Esophagus (tissue), 2 donors: Measurements from ENCODE around the gene UNKL. TPM values are rescaled to one million over a fixed set of nuclear protein-coding genes. Genes with fewer than 3 reads are reported as not detected.

Source experiments
- H3K27ac ChIP-seq, 2 donors: one replicate each; pipeline ENCODE4 v1.5.1; 2013; ENCODE audit warnings: low read depth in 2 of 2, mild to moderate bottlenecking in 2 of 2, inconsistent platforms in 1 of 2, low read length in 1 of 2, moderate library complexity in 1 of 2
- H3K27me3 ChIP-seq, 2 donors: one replicate each; pipeline ENCODE4 v1.6.1; 2013; ENCODE audit warnings: low read length in 2 of 2, control low read depth in 1 of 2, mild to moderate bottlenecking in 1 of 2; ENCODE audit not compliant: insufficient read depth in 2 of 2, control insufficient read depth in 1 of 2
- H3K36me3 ChIP-seq, 2 donors: one replicate each; pipeline ENCODE4 v1.6.1; 2013; ENCODE audit warnings: low read length in 1 of 2; ENCODE audit not compliant: control insufficient read depth in 2 of 2, insufficient read depth in 2 of 2
- H3K4me1 ChIP-seq, 2 donors: one replicate each; pipeline ENCODE4 v1.6.1; 2013; ENCODE audit warnings: low read length in 1 of 2; ENCODE audit not compliant: control insufficient read depth in 2 of 2, insufficient read depth in 2 of 2
- H3K4me3 ChIP-seq, 2 donors: one replicate each; pipeline ENCODE4 v1.5.1; 2013; ENCODE audit warnings: low read length in 2 of 2, mild to moderate bottlenecking in 2 of 2, low read depth in 1 of 2, moderate library complexity in 1 of 2
- H3K9me3 ChIP-seq, 2 donors: one replicate each; pipeline ENCODE4 v1.6.1; 2013; ENCODE audit warnings: mild to moderate bottlenecking in 2 of 2, low read depth in 1 of 2, low read length in 1 of 2, moderate library complexity in 1 of 2; ENCODE audit not compliant: control insufficient read depth in 2 of 2, insufficient read depth in 1 of 2
- WGBS, 2 donors: extraction: QIAGEN DNeasy Blood & Tissue Kit; methylation state at CpG; one replicate each; pipeline ENCODE4 v1.1.7; 2013; 5-methylcytosine and 5-hydroxymethylcytosine counted together
- polyA plus RNA-seq, 2 donors: library from polyadenylated mRNA; stranded (reverse); fragments of 200-250 nt; gene quantifications; one replicate each; pipeline ENCODE4 v1.2.3, GENCODE V29; 2013
- donor health status: healthy with polysubstance abuse.
- donor health status: Bipolar disorder and iron deficiency.

Gene UNKL
- polyA plus RNA-seq, 2 donors, result 5.4 to 8.1 TPM

GRCh38 chr16:1380195-1380594 is 34.3 kb downstream of the UNKL start:
- H3K4me1 ChIP-seq, result peaks cover 7 to 11% of the 10 kb centered on the region in 2 donors
- H3K27me3 ChIP-seq, result no peaks in the 10 kb centered on the region
- no peak overlapping the region for H3K4me3 ChIP-seq
- 75 to 79% methylated on average over 10 of the region's 10 CpGs for WGBS, 2 donors
- H3K36me3 ChIP-seq, result peaks cover 2 to 27% of the 10 kb centered on the region in 2 donors
- H3K9me3 ChIP-seq, result no peaks in the 10 kb centered on the region
- H3K27ac ChIP-seq, result no peak overlapping the region

GRCh38 chr16:1379304-1380076 is 35.0 kb downstream of the UNKL start:
- Histone ChIP-seq H3K4me1 (peaks cover 7 to 11% of the 10 kb centered on the region in 2 donors), H3K27ac (peak overlapping the region; percentile 53 to 77), H3K9me3 (no peaks in the 10 kb centered on the region), H3K36me3 (peaks cover 2 to 26% of the 10 kb centered on the region in 2 donors), H3K4me3 (peak overlapping the region; percentile 51 to 52), H3K27me3 (no peaks in the 10 kb centered on the region)
- WGBS, 2 donors, result 5% methylated on average over 68 to 95 of the region's 95 CpGs

GRCh38 chr16:1378804-1379303 is 35.6 kb downstream of the UNKL start:
- H3K27ac ChIP-seq, result peak overlapping the region; percentile 53 to 77
- no peaks in the 10 kb centered on the region for H3K9me3 ChIP-seq
- peaks cover 2 to 25% of the 10 kb centered on the region in 2 donors for H3K36me3 ChIP-seq
- no peaks in the 10 kb centered on the region for H3K27me3 ChIP-seq
- peak overlapping the region; percentile 51 to 52 for H3K4me3 ChIP-seq
- peaks cover 7 to 11% of the 10 kb centered on the region in 2 donors for H3K4me1 ChIP-seq
- WGBS, 2 donors, result 6% methylated on average over 27 to 31 of the region's 31 CpGs

DNA sequence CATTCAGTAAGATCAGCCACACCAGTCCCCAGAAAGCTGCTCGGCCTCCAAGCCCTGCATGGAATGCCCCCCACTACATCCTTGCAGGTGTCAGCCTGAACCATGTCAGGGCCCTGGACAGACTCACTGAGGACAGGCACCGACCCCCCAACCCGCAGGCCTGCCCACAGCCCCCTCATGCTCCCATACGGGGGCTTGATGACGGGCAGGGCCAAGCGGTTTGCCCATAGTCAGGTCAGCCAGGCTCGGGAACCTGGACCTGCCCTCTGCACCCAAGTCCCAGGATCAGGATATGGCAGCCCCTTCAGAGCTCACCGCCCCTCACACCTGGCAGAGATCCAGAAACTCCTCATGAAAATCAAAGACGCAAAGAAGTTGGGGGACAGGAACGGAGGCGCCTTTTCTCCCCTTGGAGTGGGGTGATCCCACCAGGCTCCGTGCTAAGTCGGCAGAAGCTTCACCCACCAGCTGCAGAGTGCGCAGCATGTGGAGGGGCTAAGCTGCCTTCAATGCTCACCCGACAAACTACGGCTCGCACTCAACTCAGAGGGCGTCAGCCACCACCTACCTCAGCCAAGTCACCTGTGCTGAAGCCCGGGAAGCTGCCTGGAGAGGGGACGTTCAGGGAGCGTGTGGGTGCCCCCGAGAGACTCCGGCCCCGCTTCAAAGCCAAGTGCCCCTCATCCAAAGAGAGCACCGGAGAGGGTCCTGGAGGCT is 36.3 kb downstream of the UNKL start:
- Histone ChIP-seq H3K36me3 (peaks cover 2 to 19% of the 10 kb centered on the region in 2 donors), H3K27me3 (no peaks in the 10 kb centered on the region), H3K27ac (no peak overlapping the region), H3K9me3 (no peaks in the 10 kb centered on the region), H3K4me1 (peaks cover 7 to 11% of the 10 kb centered on the region in 2 donors), H3K4me3 (peak overlapping the region in 1 of 2 donors; percentile 52)
- 82 to 88% methylated on average over 25 of the region's 25 CpGs for WGBS, 2 donors

GRCh38 chr16:1377406-1378010 is 37.0 kb downstream of the UNKL start:
- peaks cover 2 to 18% of the 10 kb centered on the region in 2 donors for H3K36me3 ChIP-seq
- WGBS, 2 donors, result 86 to 87% methylated on average over 10 of the region's 10 CpGs

DNA sequence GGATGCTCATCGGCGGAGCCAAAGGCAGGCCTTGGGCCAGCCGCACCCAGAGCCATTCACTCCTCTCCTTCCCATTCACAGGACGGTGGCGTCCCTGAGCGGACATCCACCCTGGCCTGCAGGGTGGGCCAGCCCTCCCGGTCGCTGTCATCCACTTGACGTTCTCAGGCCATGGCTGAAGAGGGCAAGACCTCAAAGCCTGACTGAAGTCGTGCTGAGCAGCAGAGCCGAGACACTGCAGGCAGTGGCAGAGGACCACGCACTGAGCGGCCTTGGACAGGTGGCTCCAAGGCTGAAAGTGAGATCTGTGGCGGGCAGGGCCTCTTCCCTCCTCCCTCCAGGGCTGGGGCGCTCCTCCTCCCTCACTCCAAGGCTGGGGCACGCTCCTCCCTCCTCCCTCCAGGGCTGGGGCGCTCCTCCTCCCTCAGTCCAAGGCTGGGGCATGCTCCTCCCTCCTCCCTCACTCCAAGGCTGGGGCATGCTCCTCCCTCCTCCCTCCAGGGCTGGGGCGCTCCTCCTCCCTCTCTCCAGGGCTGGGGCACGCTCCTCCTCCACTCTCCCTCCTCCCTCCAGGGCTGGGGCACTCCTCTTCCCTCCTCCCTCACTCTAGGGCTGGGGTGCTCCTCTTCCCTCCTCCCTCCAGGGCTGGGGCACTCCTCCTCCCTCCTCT is 38.6 kb downstream of the UNKL start:
- no peak overlapping the region for H3K27ac ChIP-seq
- peaks cover 2 to 20% of the 10 kb centered on the region in 2 donors for H3K36me3 ChIP-seq
- 88 to 92% methylated on average over 15 to 19 of the region's 19 CpGs for WGBS, 2 donors
- H3K9me3 ChIP-seq, result no peaks in the 10 kb centered on the region
- no peaks in the 10 kb centered on the region for H3K27me3 ChIP-seq
- no peak overlapping the region for H3K4me3 ChIP-seq
- H3K4me1 ChIP-seq, result peaks cover 7 to 11% of the 10 kb centered on the region in 2 donors

More at GRCh38 chr16:1377406-1378010, 37.0 kb downstream of the UNKL start:
- Histone ChIP-seq H3K27ac (no peak overlapping the region), H3K27me3 (no peaks in the 10 kb centered on the region), H3K4me3 (no peak overlapping the region), H3K9me3 (no peaks in the 10 kb centered on the region), H3K4me1 (peaks cover 7 to 11% of the 10 kb centered on the region in 2 donors)

DNA sequence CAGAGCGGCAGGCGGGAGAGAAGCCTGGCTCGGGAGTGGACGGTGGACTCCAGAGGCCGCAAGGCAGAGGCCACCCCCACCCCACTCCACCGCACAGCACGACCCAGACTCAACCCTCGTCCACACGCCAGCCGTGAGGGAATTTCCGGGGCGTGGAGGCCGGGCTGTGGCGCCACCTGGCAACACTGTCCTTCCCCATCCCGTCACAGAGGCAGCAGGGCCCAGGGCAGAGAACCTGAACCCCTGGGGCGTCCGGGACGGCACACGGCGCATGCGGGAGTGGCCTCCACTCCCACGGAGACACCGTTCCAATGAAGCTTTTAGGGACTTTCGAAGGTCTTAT is 39.2 kb downstream of the UNKL start:
- H3K36me3 ChIP-seq, result peaks cover under 1 to 20% of the 10 kb centered on the region in 2 donors

GRCh38 chr16:1374418-1375297 is 39.8 kb downstream of the UNKL start:
- H3K27me3 ChIP-seq, result no peaks in the 10 kb centered on the region
- no peaks in the 10 kb centered on the region for H3K9me3 ChIP-seq
- peaks cover 7 to 8% of the 10 kb centered on the region in 2 donors for H3K4me1 ChIP-seq
- H3K27ac ChIP-seq, result no peak overlapping the region
- 88 to 90% methylated on average over 42 to 46 of the region's 46 CpGs for WGBS, 2 donors
- H3K4me3 ChIP-seq, result no peak overlapping the region
- H3K36me3 ChIP-seq, result peaks cover 0 to 25% of the 10 kb centered on the region in 2 donors

More for the DNA sequence above, 39.2 kb downstream of the UNKL start:
- no peak overlapping the region for H3K27ac ChIP-seq
- H3K9me3 ChIP-seq, result no peaks in the 10 kb centered on the region
- no peaks in the 10 kb centered on the region for H3K27me3 ChIP-seq
- 77 to 86% methylated on average over 22 to 24 of the region's 24 CpGs for WGBS, 2 donors
- H3K4me1 ChIP-seq, result peaks cover 7 to 11% of the 10 kb centered on the region in 2 donors
- no peak overlapping the region for H3K4me3 ChIP-seq
